CD4-positive, alpha-beta T cell treated with Interferon gamma for 1 hour (primary cell): ENCODE data around the gene MTHFS.
"Not testable (repeated sequence)": the region's sequence is repeated elsewhere in the genome, so short reads cannot be mapped to it uniquely, and the experiment has no call there.

Experiments used
- DNase-seq: peaks from one replicate; pipeline ENCODE4 v3.0.0-alpha.2; 2020

The MTHFS gene

GRCh38 chr15:79896634-79897379 lies at the start of gene MTHFS:
Gene MTHFS, minus strand, starts transcription at chr15:79897014. Its CDS starts 26 bp downstream, at chr15:79896988.
- DNase-seq = peak; percentile 82

- no peak for DNase-seq
Observed at GRCh38 chr15:79944622-79945021, 47.8 kb upstream of the MTHFS start.

GRCh38 chr15:79943820-79944219 lies 47.0 kb upstream of the MTHFS start:
- DNase-seq = no peak

- DNase-seq = no peak
Observed at GRCh38 chr15:79942741-79943481, 46.1 kb upstream of the MTHFS start.

GRCh38 chr15:79939399-79939798 lies 42.6 kb upstream of the MTHFS start:
- no peak for DNase-seq

- no peak for DNase-seq
Observed at GRCh38 chr15:79938143-79938542, 41.3 kb upstream of the MTHFS start.

GRCh38 chr15:79935556-79936201 lies 38.9 kb upstream of the MTHFS start:
- DNase-seq = not testable (repeated sequence)

- no peak for DNase-seq
Observed at GRCh38 chr15:79933231-79933630, 36.4 kb upstream of the MTHFS start.

GRCh38 chr15:79932447-79932846 lies 35.6 kb upstream of the MTHFS start:
- DNase-seq = no peak

- no peak for DNase-seq
Observed at GRCh38 chr15:79930516-79930915, 33.7 kb upstream of the MTHFS start.

- DNase-seq = no peak
Observed at GRCh38 chr15:79929412-79929811, 32.6 kb upstream of the MTHFS start.

- DNase-seq = not testable (repeated sequence)
Observed at GRCh38 chr15:79926116-79926515, 29.3 kb upstream of the MTHFS start.

- DNase-seq = no peak
Observed at GRCh38 chr15:79924379-79924778, 27.6 kb upstream of the MTHFS start.

GRCh38 chr15:79923515-79924169 lies 26.8 kb upstream of the MTHFS start:
- peak; percentile 98 for DNase-seq

- DNase-seq = peak; percentile 72
Observed at GRCh38 chr15:79923079-79923514, 26.3 kb upstream of the MTHFS start.

GRCh38 chr15:79922512-79923078 lies 25.8 kb upstream of the MTHFS start:
- DNase-seq = no peak

- DNase-seq = no peak
Observed at GRCh38 chr15:79919749-79920511, 23.1 kb upstream of the MTHFS start.

- no peak for DNase-seq
Observed at GRCh38 chr15:79919090-79919748, 22.4 kb upstream of the MTHFS start.

- DNase-seq = no peak
Observed at GRCh38 chr15:79918278-79918677, 21.5 kb upstream of the MTHFS start.

GRCh38 chr15:79916502-79917132 lies 19.8 kb upstream of the MTHFS start:
- no peak for DNase-seq
